ENCODE results near the gene JAKMIP1. TPM values are rescaled to one million over a fixed set of nuclear protein-coding genes. Genes with fewer than 3 reads are reported as not detected.

JAKMIP1 gene
- total RNA-seq, 1 donor from 2014 or later = 0.54 TPM

- Mint-ChIP-seq H3K27me3 (ENCODE audit: low read depth) (peaks cover 48% of the 10 kb centered on the region), H3K4me3 (no peak overlapping the region), H3K36me3 (ENCODE audit: low read depth) (no peaks in the 10 kb centered on the region), H3K4me1 (peaks cover 10% of the 10 kb centered on the region), H3K27ac (ENCODE audit: unreplicated experiment) (no peak overlapping the region), H3K9me3 (no peaks in the 10 kb centered on the region)
- DNase-seq (ENCODE audit: low read depth, low spot score) = no peak
- no peak for TF ChIP-seq CTCF (conservative IDR thresholded peaks at IDR 0.05)
Observed at GRCh38 chr4:6208416-6208815, 8.1 kb upstream of the JAKMIP1 start.

- no peaks in the 10 kb centered on the region for H3K36me3 Mint-ChIP-seq (ENCODE audit: low read depth)
- H3K9me3 Mint-ChIP-seq = no peaks in the 10 kb centered on the region
- DNase-seq (ENCODE audit: low read depth, low spot score) = no peak
- H3K4me3 Mint-ChIP-seq = no peak overlapping the region
- H3K27ac Mint-ChIP-seq (ENCODE audit: unreplicated experiment) = no peak overlapping the region
- peaks cover 46% of the 10 kb centered on the region for H3K27me3 Mint-ChIP-seq (ENCODE audit: low read depth)
- no peak for TF ChIP-seq CTCF (conservative IDR thresholded peaks at IDR 0.05)
- peaks cover 10% of the 10 kb centered on the region for H3K4me1 Mint-ChIP-seq
Observed at GRCh38 chr4:6207602-6208001, 7.3 kb upstream of the JAKMIP1 start.

- H3K4me1 Mint-ChIP-seq = peaks cover 10% of the 10 kb centered on the region
- no peak overlapping the region for H3K27ac Mint-ChIP-seq (ENCODE audit: unreplicated experiment)
- no peak for DNase-seq (ENCODE audit: low read depth, low spot score)
- H3K36me3 Mint-ChIP-seq (ENCODE audit: low read depth) = no peaks in the 10 kb centered on the region
- H3K27me3 Mint-ChIP-seq (ENCODE audit: low read depth) = peaks cover 51% of the 10 kb centered on the region
- H3K4me3 Mint-ChIP-seq = no peak overlapping the region
- TF ChIP-seq CTCF (conservative IDR thresholded peaks at IDR 0.05) = no peak
- H3K9me3 Mint-ChIP-seq = no peaks in the 10 kb centered on the region
Observed at GRCh38 chr4:6206771-6207290, 6.5 kb upstream of the JAKMIP1 start.

GRCh38 chr4:6205973-6206372 is 5.6 kb upstream of the JAKMIP1 start:
- Mint-ChIP-seq H3K4me1 (peaks cover 18% of the 10 kb centered on the region), H3K4me3 (no peak overlapping the region), H3K27me3 (ENCODE audit: low read depth) (peaks cover 58% of the 10 kb centered on the region), H3K9me3 (peaks cover 7% of the 10 kb centered on the region), H3K27ac (ENCODE audit: unreplicated experiment) (no peak overlapping the region), H3K36me3 (ENCODE audit: low read depth) (peaks cover 2% of the 10 kb centered on the region)
- DNase-seq (ENCODE audit: low read depth, low spot score) = no peak
- no peak for TF ChIP-seq CTCF (conservative IDR thresholded peaks at IDR 0.05)

GRCh38 chr4:6205567-6205931 is 5.2 kb upstream of the JAKMIP1 start:
- H3K9me3 Mint-ChIP-seq = peaks cover 7% of the 10 kb centered on the region
- H3K4me1 Mint-ChIP-seq = peaks cover 19% of the 10 kb centered on the region
- no peak for TF ChIP-seq CTCF (conservative IDR thresholded peaks at IDR 0.05)
- peaks cover 2% of the 10 kb centered on the region for H3K36me3 Mint-ChIP-seq (ENCODE audit: low read depth)
- no peak for DNase-seq (ENCODE audit: low read depth, low spot score)
- H3K27me3 Mint-ChIP-seq (ENCODE audit: low read depth) = peaks cover 61% of the 10 kb centered on the region
- no peak overlapping the region for H3K4me3 Mint-ChIP-seq
- H3K27ac Mint-ChIP-seq (ENCODE audit: unreplicated experiment) = no peak overlapping the region
